Activated naive CD4-positive, alpha-beta T cell treated with anti-CD3 and anti-CD28 coated beads, Interleukin-2, amount 50 U/mL, for 24 hours (primary cell): ENCODE results near the gene TMEM82.

Experiments used
- H3K27ac Mint-ChIP-seq: one replicate; pipeline ENCODE4 v1.8.0; 2021; ENCODE audit warnings: mild to moderate bottlenecking, mixed read lengths
- H3K27me3 Mint-ChIP-seq: one replicate; pipeline ENCODE4 v1.8.0; 2021; ENCODE audit warnings: mixed read lengths
- H3K36me3 Mint-ChIP-seq: one replicate; pipeline ENCODE4 v1.8.0; 2021; ENCODE audit warnings: mixed read lengths
- H3K4me1 Mint-ChIP-seq: one replicate; pipeline ENCODE4 v1.8.0; 2021; ENCODE audit warnings: mixed read lengths
- H3K4me3 Mint-ChIP-seq: one replicate; pipeline ENCODE4 v1.8.0; 2021; ENCODE audit warnings: mild to moderate bottlenecking, mixed read lengths
- H3K9me3 Mint-ChIP-seq: one replicate; pipeline ENCODE4 v1.8.0; 2021; ENCODE audit warnings: mixed read lengths

TMEM82 gene

DNA sequence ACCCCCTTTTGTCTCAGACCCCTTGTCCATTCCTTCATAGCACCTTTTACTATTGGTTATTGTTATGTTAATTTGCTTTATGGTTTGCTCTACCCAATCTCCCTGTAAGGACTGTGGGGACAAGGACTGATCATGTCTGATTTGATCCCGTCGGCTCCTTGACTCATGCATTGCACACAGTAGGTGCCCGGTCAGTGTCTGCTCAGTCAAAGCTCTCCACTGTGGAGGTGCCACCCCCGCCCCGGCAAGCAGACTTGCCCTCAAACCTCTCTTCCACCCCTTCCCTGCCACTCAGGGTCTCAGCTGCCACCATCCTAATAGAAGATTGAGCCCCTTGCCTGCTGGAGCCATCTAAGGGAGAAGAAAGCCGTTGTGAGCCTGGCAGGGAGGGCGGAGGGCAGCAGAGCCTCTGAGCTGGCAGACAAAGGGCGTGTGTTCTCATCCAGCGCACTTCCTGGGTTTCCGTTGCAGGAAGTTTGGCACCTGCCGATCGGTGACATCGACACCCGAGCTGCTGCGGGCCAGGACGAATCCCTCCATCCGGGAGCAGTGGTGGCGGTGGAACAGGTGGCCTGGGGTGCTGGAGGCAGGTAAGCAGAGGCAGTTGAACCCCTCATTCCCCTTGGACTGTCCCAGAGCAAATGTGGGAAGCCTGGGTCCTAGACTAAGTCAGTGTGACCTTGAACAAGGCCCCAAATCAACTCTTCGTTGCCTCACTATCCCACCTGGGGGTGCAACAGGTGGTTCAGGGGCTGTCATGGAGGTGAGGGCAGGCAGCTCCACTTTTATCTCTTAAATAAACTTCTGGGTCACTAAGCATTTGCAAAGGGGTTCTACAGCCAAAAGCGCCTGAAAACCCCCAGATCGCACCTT is 14.1 kb downstream of the TMEM82 start:
- peaks cover 20% of the 10 kb centered on the region for H3K27me3 Mint-ChIP-seq
- H3K4me3 Mint-ChIP-seq: peak overlapping the region; percentile 51
- no peak overlapping the region for H3K27ac Mint-ChIP-seq
- H3K4me1 Mint-ChIP-seq: peaks cover 16% of the 10 kb centered on the region
- H3K36me3 Mint-ChIP-seq: no peaks in the 10 kb centered on the region
- H3K9me3 Mint-ChIP-seq: no peaks in the 10 kb centered on the region

DNA sequence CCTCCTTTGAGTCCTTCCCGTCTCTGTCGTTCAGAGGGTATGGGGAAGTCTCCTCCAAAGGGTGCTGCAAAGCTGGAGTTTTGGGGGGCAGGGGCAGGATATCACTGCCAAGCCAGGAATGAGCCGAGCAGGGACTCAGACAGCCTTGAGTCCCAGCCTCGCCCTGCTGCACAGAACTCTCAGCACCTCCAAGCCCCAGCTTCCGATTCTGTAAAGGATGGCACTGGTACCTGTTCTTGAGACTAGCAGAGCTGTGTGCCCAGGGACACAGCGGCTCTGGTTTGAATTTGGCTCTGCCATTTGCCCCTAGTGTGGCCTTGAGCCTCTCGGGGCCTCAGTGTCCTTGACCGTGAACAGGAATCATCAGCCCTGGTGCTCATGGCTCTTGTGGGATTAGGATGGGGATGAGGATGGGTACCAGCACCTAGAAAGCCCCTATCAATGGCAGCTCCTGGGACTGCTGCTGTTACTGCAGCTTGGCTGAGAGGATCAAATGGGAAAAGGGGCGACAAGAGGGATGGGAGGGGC is 14.8 kb downstream of the TMEM82 start:
- Mint-ChIP-seq H3K9me3 (no peaks in the 10 kb centered on the region), H3K27me3 (peaks cover 20% of the 10 kb centered on the region), H3K27ac (no peak overlapping the region), H3K36me3 (no peaks in the 10 kb centered on the region), H3K4me3 (no peak overlapping the region), H3K4me1 (peaks cover 16% of the 10 kb centered on the region)

DNA sequence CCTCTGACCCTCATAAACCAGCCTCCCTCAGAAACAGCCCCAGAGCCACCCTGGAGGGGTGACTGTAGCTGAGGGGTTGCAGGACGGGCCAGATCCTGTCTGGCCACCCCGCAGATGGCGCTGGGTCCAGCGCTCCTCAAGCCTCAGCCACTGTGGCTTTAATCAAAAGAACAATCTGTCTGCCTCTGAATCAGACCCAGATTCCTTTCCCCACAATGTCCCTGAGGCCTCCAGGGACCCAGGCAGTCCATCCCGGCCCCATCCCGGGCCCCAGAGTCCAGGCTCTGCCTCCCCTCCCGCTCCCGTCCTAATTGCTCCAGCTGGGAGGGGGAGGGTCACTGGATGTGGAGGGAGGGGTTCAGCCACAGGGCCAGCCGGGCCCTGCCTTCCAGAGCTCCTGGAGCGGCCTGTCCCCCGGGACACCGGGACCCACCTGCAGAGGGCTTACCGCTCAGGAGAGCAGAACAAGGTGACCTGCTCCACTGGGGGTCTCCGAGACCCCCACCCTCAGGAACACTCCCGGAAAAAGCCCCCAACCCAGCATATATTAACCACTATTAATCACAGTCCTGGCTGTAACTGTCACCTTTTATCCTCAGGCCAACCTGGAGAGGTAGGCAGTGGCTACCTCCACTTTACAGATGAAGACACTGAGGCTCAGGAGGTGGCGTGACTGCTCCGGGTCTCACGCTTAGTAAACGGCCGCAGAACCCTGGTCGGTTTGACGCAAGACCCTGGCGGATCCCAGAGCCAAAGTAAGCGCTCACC is 15.5 kb downstream of the TMEM82 start:
- H3K4me1 Mint-ChIP-seq: peaks cover 16% of the 10 kb centered on the region
- no peak overlapping the region for H3K27ac Mint-ChIP-seq
- H3K36me3 Mint-ChIP-seq: no peaks in the 10 kb centered on the region
- peak overlapping the region; percentile 79 for H3K4me3 Mint-ChIP-seq
- H3K27me3 Mint-ChIP-seq: peaks cover 20% of the 10 kb centered on the region
- no peaks in the 10 kb centered on the region for H3K9me3 Mint-ChIP-seq

DNA sequence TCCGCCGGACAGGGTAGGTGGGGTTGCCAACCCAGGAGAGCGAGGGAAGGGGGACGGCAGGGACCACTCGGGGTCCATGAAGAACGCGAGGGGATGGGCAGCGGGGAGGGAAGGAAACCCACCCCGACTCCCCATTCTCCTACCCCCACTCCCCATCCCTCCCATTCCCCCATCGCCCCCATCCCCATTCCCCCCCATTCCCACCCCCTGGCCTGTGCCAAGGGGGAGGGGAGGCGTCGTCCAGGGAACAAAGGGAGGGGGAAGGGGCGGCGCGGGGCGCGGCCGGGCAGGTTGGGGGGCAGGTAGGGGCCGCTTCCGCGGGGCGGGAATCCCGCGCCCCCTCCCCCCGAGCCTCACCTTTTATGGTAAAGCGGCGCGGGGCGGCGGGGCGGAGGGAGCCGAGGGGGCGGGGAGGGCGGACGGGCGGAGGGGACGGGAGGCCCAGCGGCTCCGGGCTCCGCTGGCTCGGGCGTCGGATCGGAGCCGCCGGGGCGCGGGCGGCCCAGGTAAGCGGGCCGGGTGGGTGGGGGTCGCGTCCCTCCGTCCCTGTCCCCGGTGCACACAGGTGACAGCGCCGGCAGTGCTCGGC is 16.1 kb downstream of the TMEM82 start, which contains the start of gene FBLIM1:
TSS of gene FBLIM1 (plus strand) at position 453 of the 589 bp plus-strand sequence. CDS start 6,189 bp downstream, outside the sequence.
- Mint-ChIP-seq H3K27ac (no peak within 1 kb of the TSS), H3K27me3 (peaks cover 20% of the 10 kb centered on the region), H3K4me1 (peaks cover 16% of the 10 kb centered on the region), H3K36me3 (no peaks in the 10 kb centered on the region), H3K4me3 (peak within 1 kb of the TSS; percentile 79), H3K9me3 (no peaks in the 10 kb centered on the region)

DNA sequence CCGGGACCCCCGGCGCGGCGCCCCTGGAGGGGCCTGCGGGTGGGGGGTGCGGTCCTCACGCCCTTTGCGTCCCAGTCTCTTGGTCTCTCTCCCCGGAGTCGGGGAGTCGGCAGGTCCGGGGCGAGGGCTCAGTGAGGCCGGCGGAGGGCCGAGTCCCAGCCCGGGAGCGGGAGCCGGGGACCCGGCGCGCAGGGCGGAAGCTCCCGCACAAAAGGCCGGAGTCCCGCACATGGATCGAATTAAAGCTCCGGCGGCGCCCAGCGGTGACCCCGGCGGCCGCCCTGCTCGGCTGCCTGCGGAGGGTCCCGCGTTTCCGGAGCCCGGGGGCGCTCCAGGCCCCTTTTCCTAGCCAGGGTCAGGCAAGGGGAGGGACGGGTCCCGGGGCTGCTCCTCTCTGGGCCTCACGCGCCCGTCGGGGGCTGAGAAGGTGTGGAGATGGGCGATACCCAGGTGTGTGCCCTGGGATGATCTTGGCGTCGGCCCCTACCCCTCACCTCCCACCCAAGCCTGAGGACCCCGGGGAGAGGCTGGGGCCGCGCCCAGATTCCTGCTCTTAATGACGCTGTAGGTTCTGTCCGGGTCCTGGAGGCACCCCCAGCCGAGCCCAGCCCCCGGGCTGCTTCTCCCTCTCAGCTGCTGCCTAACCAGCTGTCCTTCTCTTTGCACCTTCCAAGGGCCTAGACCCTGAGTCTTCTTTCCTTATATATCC is 16.8 kb downstream of the TMEM82 start:
- H3K9me3 Mint-ChIP-seq: no peaks in the 10 kb centered on the region
- H3K4me1 Mint-ChIP-seq: peaks cover 16% of the 10 kb centered on the region
- H3K36me3 Mint-ChIP-seq: no peaks in the 10 kb centered on the region
- peak overlapping the region; percentile 72 for H3K4me3 Mint-ChIP-seq
- H3K27ac Mint-ChIP-seq: no peak overlapping the region
- peaks cover 20% of the 10 kb centered on the region for H3K27me3 Mint-ChIP-seq

DNA sequence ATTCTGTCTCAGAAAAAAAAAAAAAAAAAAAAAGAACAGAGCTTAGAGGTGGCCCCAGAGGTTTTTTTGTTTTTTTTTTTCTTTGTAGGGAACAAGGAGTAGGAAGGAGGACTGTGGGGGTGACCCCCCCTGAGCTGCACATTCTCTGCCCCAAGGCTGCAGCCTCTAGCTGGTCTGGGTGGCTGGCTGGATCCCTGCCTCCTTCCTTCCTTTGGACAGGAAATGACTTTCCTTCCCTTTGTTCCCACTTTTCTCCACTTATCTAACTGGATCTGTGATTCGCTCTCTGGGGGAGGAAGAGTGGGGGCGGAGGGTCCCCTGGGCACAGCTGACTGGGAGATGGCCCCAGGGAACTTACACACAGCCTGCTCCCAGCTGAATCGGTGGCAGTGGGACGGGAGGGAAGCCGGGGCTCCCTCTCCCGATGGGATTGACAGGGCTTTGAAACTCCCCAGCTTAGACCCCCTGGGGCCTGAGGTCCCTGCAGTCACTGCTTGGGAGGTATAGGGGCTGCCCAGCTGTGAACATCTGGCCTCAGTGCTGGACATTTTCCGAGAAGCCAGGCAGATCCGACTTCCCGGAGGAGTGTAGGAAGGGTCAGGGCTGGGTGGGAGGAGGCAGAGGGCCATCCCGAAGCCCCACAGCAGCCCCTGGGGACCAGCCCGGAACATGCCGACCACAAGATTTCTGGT is 18.4 kb downstream of the TMEM82 start:
- peaks cover 16% of the 10 kb centered on the region for H3K4me1 Mint-ChIP-seq
- H3K27ac Mint-ChIP-seq: no peak overlapping the region
- H3K27me3 Mint-ChIP-seq: peaks cover 18% of the 10 kb centered on the region
- no peaks in the 10 kb centered on the region for H3K36me3 Mint-ChIP-seq
- H3K9me3 Mint-ChIP-seq: no peaks in the 10 kb centered on the region
- no peak overlapping the region for H3K4me3 Mint-ChIP-seq

DNA sequence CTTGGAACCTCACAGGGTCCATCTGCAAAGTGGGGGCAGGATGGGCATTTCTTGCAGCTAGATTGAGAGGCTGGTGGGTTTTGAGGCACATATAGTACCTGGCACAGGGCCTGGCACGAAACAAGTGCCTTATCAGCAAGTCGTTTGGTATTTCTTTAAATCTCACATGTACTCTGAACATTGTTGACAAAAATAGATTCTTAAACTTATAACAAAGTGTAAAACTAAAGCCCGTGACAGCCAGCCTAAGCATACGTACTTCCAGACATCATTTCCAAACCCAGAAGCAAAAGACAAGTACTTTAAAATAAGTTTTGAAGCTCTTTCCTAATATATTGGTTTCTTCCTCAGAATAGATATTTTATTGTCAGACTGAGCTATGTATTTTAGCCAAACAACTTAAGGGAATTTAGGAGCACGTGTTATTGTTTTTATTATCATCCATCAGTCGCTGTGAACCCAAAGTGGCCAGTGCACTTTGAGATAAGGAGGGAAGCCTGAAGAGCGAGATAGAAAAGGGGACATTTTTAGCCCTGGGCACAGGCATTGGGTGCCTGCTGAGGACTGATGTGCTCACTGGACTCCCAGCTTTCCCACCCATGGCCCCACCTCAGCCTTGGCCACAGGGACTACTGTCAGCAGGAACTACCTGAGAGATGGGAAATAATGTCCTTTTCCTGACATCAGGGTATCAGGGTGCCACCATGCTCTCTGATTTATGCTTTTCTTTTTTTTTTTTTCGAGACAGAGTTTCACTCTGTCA is 19.2 kb downstream of the TMEM82 start:
- Mint-ChIP-seq H3K4me3 (no peak overlapping the region), H3K9me3 (no peaks in the 10 kb centered on the region), H3K36me3 (no peaks in the 10 kb centered on the region), H3K27me3 (peaks cover 14% of the 10 kb centered on the region), H3K4me1 (peaks cover 7% of the 10 kb centered on the region), H3K27ac (no peak overlapping the region)

DNA sequence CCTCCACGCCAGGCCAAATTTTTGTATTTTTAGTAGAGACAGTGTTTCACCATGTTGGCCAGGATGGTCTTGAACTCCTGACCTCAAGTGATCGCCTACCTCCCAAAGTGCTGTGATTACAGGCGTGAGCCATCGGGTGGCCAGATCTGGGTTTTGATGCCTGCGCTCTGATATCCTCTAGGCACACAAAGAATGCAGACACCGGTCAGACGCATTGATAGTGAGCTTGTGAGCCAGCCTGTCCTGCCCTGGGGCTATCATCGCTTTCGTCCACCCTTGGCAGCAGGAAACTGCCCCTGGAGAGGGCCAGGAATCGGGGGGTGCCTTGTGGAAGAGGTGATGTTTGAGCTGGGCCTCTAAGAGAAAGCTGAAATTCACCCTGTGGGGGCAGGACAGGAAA is 20.2 kb downstream of the TMEM82 start:
- Mint-ChIP-seq H3K27me3 (peaks cover 10% of the 10 kb centered on the region), H3K4me3 (no peak overlapping the region), H3K36me3 (no peaks in the 10 kb centered on the region), H3K9me3 (no peaks in the 10 kb centered on the region), H3K27ac (peak overlapping the region; percentile 5), H3K4me1 (peaks cover 3% of the 10 kb centered on the region)

DNA sequence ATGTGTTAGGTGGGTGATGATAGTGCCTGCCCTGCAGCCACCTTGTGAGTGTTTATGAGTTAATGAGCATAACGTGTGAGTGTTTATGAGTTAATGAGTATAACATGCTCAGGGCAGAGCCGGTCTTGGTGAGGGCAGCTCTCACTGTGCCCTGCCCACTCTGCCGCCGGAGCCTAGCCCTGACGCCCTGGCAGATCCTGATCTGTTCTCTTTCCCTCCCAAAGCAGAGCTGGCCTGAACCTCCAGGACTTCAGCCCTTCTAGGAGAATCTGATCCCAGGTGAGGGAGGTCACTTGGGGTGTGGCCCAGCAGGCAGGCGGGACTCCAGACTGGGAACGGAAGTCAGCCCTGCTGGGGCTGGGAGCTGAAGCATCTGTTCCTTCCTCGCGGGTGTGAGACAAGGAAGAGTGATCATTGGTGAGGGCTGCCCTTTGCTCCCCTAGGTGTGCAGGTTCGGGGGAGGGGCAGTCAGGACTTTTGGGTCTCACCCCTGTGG is 22.0 kb downstream of the TMEM82 start:
- H3K4me3 Mint-ChIP-seq: no peak overlapping the region
- no peak overlapping the region for H3K27ac Mint-ChIP-seq
- no peaks in the 10 kb centered on the region for H3K9me3 Mint-ChIP-seq
- H3K36me3 Mint-ChIP-seq: no peaks in the 10 kb centered on the region
- H3K27me3 Mint-ChIP-seq: peaks cover 6% of the 10 kb centered on the region
- no peaks in the 10 kb centered on the region for H3K4me1 Mint-ChIP-seq

DNA sequence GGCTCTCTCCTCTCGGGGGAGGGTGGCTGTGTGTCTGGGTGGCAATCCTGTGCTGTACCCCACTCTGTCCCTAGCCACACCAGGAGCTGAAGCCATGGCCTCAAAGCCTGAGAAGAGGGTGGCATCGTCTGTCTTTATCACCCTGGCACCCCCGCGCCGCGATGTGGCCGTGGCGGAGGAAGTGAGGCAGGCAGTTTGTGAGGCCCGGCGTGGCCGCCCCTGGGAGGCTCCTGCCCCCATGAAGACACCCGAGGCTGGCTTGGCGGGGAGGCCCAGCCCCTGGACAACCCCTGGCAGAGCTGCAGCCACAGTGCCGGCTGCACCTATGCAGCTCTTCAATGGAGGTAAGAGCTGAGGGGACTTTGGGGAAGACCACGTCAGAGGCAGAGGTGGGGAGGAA is 22.6 kb downstream of the TMEM82 start:
- Mint-ChIP-seq H3K9me3 (no peaks in the 10 kb centered on the region), H3K27ac (no peak overlapping the region), H3K27me3 (peaks cover 4% of the 10 kb centered on the region), H3K4me1 (no peaks in the 10 kb centered on the region), H3K4me3 (no peak overlapping the region), H3K36me3 (no peaks in the 10 kb centered on the region)

DNA sequence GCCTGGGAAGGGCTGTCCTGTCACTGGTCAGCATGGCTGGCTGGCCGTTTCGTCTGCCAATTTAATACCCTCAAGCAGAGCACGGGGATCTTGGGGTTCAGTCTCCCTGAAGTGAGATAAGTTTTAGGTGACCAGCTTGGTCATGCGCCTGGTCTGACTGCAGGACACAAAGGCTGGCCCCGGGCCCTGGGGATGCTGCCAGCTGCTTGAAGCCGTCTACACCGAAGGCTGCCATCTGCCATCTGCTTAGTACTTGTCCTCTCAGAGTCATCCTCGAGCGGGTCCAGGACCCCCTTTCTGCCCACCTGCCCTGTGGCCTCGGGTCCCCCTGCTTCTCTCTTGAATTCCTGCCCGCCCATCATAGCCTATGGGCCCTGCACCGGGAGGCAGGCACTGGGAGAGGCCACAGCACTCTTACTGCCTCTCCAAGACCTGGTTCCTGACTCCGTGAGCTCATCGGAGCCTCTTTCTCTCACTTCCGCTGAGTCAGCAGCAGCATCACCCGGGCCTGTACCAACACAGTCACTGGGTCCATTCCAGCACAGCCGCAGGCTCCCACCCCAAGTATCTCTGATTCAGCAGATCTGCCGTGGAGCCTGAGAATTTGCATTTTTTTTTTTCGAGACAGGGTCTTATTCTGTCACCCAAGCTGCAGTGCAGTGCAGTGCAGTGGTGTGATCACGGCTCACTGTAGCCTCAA is 23.3 kb downstream of the TMEM82 start:
- no peak overlapping the region for H3K27ac Mint-ChIP-seq
- H3K4me3 Mint-ChIP-seq: no peak overlapping the region
- peaks cover 4% of the 10 kb centered on the region for H3K27me3 Mint-ChIP-seq
- H3K36me3 Mint-ChIP-seq: no peaks in the 10 kb centered on the region
- no peaks in the 10 kb centered on the region for H3K9me3 Mint-ChIP-seq
- no peaks in the 10 kb centered on the region for H3K4me1 Mint-ChIP-seq

DNA sequence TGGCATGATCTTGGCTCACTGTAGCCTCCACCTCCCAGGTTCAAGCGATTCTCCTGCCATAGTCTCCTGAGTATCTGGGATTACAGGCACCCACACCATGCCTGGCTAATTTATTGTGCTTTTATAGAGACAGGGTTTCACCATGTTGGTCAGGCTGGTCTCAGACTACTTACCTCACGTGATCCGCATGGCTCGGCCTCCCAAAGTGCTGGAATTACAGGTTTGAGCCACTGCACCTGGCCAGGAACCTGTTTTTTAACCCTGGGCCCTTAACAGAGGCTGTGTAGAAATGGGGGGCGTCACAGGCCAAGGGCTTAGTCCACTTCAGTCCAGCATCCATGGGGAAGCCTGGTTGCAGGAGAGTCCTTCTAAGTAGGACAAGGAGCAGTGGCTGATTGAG is 25.6 kb downstream of the TMEM82 start:
- Mint-ChIP-seq H3K4me1 (no peaks in the 10 kb centered on the region), H3K27me3 (peaks cover 2% of the 10 kb centered on the region), H3K9me3 (no peaks in the 10 kb centered on the region), H3K27ac (no peak overlapping the region), H3K4me3 (no peak overlapping the region), H3K36me3 (no peaks in the 10 kb centered on the region)

DNA sequence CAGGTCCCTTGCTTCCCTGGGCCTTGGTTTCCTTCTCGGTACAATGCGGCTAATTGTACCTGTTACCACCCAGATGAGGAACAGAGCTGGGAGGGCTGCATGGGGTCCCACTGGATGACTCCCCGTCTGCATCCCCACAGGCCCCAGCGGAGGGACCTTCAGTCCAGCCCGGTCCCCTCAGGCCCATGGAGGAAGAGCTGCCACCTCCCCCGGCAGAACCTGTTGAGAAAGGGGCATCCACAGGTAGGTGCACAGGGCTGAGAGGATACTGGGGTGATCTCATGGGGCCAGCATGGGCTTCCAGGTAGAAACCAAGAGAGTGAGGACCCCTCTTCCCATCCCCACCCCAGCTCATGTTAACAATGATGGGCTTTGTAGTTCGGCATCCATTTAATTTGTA is 26.1 kb downstream of the TMEM82 start:
- H3K4me1 Mint-ChIP-seq: no peaks in the 10 kb centered on the region
- no peak overlapping the region for H3K27ac Mint-ChIP-seq
- no peak overlapping the region for H3K4me3 Mint-ChIP-seq
- H3K36me3 Mint-ChIP-seq: no peaks in the 10 kb centered on the region
- H3K9me3 Mint-ChIP-seq: no peaks in the 10 kb centered on the region
- peaks cover 2% of the 10 kb centered on the region for H3K27me3 Mint-ChIP-seq
